NOMO-1 treated with dmso at 0.1 percent for 144 hours (cell line): ENCODE results near the gene DSCAM.

Experiments used
- DNase-seq: peaks from one replicate; lab custom pipeline; 2025; ENCODE audit not compliant: unreplicated experiment; lab: John Stamatoyannopoulos, UW

The DSCAM gene

DNA sequence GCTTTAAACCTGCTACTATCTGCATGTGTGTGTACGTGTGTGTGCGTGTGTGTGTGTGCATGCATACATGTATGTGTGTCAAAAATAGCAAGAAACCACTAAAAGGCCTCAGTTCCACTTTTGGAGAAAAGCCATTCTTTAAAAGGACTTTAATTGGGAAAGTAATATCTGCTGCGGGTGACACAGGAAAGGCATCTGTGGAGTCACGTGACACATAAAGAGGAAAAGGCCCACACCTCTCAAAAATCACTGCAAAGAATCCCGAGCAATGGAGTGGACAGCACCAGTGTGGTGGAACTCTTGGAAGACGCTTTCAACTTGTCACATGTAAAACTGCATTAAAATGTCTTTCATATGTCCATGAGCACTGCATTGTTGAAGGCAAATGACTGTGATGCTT, 63.6 kb downstream of the DSCAM start:
- no peak for DNase-seq

DNA sequence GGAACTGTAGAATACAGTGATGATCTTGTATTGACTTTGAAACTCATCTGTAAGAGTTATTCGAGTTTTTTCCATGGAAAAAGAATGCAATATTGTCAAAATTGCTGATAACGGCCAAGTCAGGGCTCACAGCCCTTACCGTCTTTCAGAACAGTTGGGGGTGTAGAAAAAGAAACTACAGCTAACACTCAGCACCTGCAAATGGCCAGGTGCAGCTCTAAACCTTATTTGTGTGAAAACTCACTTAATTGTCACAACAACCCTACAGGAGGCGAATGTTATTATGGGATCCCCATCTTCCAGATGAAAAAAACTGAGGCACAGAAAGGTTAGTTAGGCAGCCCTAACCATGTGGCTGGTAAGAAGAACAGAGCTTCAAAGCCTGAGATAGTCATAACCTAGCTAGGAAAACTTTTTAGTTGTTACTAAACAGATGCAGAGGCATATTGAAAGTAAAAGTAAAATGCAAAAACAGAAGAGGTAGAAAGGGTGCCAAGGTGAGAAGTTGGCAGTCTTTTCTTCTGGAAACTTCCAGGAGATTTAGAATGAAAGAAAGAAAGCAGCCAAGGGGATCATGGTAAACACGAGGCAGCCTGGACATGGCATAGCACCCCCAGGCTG, 76.4 kb downstream of the DSCAM start:
- no peak for DNase-seq

DNA sequence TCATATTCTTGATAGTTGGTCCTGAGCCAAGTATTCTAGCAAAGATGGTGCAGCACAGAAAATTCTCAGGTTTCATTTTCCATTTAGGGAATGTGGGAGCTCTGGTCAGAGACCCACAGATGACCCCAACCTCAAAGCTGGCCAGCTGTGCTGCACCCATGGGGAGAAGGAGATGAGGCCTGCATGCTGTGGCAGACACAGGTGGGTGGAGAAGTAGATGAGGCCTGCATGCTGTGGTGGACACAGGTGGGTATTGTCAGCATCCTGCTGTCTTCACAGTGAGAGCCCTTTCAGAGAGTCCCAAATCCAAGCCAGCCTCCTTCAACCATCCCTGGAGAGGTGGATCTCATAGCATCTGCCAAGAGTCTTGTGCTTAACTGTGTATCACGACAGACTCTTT, 77.7 kb downstream of the DSCAM start:
- DNase-seq = no peak

DNA sequence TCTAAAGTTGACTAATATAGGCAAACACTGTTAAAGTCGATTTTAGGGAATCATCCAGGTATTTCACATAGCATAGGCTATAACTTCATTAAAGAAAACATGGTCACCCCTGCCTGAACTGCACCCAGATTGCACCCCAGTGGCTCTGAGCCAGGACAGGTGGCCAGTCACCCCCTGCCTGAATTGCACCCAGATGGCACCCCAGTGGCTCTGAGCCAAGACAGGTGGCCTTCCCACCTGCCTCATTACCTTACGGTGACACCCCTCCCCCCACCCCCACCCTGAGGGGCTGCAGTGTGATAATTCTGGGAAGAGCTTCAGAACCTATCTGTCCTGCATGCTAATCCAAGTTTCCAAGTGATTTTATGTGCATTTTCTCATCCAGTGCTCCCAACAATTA, 78.9 kb downstream of the DSCAM start:
- no peak for DNase-seq

DNA sequence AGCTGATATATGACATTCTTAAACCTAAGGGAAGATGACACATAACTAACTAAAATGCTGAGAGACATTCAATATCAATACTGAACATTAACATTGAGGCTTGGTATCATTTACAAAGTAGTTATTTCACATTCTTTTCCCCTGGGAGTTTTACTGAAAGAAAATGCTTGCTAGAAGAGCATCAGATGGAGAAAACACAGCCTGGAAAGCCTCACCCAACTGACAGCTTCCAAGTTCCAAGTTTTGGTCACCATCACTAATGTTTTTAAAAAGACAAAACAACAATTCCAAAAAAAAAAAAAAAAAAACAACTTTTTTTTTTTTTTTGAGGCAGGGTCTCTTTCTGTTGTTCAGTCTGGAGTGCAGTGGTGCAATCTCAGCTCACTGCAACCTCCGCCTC, 80.6 kb downstream of the DSCAM start:
- DNase-seq = no peak

DNA sequence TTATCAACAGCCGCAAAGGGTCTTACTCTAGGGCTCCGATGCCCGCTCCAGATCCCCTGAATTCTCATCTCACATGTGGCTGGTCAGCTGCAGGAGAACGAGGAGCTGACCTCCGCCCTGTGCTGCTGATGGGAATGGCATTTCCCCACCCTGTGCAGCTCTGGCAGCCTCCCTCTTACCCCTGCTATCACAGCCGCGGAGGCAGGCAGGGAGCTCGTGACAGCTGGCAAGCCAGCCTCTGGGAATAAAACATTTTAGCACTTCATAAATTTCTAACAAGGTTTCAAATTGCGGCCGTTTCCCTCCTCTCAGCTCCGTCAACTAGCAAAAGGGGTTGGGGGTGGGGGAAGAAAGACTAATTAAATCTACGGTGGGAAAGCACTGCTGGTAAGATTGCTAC, 81.1 kb downstream of the DSCAM start:
- no peak for DNase-seq

DNA sequence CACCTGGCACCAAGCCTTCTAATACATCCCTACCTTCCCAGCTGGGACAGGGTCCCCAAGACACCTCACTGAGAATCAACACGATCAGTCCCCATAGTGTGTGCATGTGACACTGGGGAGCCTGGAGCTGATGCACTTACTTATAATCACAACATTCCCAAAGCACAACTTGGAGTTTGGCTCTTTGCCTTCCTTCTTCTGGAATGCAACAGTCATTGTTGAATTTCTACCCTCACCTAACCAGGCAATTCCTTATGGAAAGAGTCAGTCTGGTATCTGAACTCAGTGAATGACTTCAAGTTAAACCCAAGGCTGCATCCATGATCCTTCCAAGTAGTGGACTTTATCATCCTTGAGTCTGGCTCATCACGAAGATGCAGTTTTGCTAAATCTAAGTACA, 86.1 kb downstream of the DSCAM start:
- DNase-seq = no peak

DNA sequence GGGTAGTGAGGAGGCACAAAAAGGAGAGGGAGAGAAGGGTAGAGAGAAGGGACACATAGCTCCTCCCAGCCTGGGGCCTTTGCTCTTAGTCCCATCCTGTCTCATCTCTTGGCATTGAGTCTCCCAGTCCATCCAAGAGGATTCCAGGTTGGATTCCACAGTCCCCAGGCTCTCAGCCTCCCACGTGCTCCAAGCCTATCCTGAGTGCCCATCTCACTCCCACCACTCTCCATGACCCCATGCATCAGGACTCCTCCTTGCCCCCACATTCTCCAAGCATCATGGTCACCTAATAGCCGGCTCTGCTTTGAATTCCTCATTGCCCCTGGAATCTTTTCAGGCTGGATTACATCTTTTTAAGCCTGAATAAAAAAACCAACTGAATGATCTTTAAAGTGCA, 87.9 kb downstream of the DSCAM start:
- DNase-seq = no peak

DNA sequence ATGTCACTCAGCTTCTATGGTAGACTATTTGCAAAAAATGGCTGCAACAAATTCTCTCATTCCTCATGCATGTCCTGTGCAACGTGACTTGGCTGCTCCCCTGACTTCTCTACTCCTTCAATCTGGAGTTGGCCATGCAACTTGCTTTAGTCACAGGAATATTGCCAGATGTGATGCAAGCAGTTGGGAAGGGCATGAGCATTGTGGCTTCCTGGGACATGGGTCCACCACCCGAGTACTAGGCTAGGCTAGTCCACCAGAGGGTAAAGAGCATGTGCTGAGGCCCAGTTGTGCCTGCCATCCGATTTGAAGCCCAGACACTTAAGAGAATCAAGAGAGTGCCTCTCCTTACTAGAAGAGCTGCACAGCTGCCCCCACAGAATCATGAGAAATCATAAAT, 89.6 kb downstream of the DSCAM start:
- DNase-seq = no peak

DNA sequence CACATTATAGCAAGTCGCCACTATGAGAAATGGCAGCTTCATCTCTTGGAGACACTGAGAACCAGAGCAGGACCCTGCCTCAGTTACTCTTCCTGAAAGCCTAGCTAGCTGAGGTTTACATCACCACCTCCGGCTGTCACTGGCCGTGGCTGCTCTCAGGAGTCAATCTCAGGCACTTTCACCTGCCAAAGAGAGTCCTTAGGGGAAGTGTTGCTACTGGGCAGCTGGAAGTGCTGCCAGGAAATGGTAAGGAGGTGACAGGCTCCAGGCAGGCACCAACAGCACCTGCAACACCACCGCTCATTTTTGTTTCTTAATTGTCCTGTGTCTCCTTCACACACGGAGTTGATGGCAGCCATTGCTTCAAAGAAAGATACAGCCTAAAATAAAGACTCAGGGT, 92.5 kb downstream of the DSCAM start:
- DNase-seq = no peak

DNA sequence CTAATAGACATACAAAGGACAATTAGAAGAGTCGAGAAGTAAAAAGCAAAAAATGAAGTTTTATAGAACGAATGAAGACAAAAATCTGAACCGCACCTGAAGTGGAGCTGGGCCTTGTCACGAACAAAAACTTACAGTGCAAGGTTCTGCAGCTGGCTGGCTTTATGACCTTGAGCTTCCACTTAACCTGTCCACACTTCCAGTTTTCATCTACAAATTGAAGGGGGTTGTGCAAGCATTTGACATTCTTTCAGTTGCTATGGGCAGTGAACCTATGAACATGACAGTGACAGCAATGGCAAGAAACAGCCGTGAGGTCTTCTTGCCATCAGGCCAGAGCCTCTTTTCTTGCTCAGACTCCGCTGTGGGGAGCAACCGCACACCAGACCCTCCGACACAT, 93.2 kb downstream of the DSCAM start:
- DNase-seq = no peak

DNA sequence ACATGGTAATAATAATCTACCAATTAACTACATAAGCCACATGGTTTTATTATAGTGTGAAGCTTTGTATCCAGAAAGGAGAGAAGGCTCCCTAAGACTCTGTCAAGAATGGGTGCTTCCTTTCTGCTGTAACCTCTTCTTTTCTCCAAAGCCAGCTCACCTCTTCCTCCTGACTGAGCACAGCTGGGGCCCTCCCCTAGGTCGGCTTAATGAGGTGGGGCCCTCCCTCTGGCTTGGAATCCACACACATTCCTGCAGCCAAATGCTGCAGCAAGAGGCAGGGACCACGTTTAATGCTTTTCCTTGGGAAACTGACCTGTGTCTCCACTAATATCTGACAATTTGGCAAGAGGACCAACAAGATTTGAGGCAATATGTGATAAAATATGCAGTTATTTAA, 94.8 kb downstream of the DSCAM start:
- no peak for DNase-seq

DNA sequence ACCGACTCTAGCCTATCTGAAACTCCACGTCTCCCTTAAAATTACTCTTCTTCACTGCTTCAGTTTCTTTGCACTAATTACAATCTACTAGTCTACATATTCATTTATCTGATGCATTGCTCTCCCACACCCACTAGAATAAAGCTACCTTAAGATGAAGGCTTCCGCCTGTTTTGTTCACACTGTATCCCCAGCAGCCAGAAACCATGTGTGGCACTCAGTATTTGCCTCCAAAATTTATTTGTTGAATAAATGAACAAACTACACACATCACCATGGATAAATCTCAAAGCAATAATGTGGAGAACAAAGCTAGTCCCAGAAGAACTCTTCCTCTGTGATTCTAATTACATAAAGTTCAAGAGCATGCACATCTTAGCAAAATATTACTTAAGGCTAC, 95.7 kb downstream of the DSCAM start:
- no peak for DNase-seq

DNA sequence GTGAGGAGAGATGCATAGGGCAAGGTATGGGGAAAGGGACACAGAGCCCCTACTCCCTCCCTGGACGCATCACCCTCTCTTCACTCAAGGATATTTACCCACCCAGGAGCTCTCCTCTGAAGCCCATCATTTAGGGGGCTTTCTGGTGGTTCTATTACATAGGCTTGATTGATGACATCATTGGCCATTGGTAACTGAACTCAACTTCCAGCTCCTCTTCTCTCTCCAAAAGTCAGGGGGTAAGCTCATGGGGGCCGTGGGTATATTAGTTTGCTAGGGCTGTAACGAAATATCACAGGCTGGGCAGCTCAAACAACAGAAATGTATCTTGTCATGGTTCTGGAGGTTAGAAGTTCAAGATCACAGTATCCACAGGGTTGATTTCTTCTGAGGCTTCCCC, 110.8 kb downstream of the DSCAM start:
- DNase-seq = no peak

DNA sequence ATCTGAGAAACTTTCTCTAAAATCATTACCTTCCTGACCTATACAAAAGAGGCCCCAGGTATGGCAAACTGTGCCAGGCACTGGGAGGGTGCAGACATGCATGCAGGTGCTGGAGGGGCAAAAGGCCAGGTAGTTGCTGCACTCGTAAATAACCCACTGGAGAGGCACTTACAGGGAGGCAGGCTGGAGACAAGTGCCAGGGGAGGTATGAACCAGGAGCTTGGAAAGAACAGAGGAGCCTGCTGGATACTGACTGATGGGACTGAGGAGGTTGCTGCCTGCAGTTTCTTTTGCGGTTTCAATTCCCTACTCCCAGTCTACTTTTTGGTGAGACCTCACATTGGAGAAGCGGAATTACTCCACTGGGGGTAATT, 113.9 kb downstream of the DSCAM start:
- no peak for DNase-seq

DNA sequence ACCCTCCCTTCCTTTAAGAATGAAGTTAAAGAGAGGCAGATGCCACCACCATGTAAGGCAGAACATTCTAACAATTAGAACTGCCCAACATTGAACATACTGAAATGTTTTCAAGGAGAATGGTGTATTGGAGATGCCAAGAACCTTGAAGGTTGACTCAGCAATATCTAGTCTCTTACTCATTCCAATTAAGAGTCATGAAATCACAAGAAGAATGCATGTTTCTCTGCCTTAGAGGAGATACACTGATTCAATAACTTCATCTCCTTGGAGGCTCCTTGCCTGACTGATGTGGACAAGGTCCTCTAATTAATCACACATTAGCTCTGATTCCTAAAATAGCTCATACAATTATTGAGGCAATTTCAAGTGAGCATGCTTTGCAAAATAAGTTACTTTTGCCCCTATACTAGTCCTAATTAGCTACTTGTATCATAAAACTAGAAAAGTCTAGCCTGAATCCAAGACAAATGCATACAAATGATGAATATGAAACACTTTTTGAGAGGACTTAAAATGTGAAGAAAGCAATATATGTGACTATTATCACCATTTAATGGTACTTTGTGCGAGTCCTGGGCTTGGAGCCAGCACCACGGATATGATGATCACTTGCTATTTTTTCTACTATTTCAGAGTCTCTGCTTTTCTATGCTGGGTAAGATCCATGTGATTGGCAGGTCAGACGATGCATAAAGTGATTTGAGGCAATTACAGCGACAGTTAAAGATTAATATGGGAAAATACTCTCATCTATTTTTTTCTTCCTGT, 114.5 kb downstream of the DSCAM start:
- no peak for DNase-seq

DNA sequence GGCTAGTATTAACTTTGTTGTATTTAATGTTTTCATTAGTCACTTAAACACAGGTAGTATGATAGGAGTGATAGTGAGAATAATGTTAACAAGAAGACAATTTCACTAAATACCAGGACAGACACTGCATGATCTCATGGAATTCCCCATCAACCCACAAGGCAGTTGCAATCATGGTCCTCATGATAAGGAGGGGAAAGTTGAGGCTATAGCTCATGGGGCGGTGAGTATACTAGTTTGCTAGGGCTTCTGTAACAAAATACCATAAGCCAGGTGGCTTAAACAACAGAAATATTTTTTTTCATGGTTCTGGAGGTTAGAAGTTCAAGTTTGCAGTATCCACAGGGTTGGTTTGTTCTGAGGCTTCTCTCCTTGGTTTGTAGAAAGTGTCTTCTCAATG, 115.8 kb downstream of the DSCAM start:
- no peak for DNase-seq

DNA sequence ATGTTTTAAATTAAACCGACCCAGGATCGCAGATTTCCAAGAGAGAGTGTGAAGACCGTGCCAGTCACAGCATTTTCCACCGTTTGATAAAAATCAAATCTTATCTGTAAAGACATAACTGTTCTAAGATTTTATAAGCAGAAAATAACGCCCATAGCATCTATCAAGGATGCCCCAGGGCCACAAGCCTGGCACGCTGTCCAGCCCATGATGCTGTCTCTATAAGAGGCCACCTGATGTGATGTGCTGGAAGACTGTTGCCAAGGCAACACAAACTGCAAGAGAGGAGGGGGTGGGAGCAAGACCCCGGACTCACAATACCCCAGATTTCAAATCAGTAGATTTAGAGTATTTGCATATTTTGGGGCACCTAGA, 116.5 kb downstream of the DSCAM start:
- DNase-seq = no peak

DNA sequence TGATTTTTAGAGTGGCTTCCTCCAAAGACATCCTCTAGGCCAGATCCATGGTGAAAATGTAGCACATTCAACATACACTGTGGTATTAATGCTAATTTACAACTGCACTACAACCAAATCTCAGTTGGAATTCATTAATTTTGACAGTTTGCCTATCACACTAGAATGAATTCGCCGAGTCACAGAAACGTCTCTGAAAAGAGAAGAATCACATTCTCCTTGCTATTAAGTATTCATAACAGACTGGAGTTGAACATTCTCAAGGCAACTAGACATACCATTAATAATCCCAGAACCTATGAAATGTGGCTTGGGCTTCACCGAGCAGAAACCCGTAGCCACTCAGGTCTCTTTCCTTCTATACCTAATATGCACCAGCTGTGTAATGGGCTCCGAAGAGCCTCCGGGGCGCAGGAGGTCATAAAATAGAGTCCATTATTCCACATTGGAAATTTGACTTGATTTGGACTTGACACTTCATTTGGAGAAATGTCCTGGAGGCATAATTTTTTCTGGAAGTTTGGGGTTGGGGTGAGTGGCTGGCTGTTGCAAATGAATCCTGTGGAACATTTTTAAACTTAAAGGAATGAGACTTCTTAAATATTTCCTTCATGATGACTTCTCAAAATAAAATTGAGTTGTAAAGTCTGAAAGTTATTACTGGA, 117.1 kb downstream of the DSCAM start:
- DNase-seq = no peak

DNA sequence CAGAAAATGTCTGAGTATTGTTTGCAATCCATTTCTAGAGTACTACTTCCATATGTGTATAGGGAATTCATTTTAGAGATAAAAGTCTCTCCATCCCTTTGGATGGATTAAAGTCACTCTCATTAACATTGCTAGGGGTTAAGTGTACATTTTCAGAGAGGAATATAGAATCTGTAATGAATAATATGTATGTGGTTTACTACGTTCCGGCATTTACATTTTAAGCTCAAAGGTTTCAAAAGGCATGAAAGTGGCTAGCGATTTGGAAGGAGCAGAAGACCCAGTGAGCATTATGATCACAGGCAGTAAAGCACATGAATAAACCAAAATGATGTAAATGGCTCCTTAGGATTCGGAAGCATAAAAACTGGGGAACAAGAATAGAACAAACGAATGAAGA, 123.0 kb downstream of the DSCAM start:
- DNase-seq = no peak

DNA sequence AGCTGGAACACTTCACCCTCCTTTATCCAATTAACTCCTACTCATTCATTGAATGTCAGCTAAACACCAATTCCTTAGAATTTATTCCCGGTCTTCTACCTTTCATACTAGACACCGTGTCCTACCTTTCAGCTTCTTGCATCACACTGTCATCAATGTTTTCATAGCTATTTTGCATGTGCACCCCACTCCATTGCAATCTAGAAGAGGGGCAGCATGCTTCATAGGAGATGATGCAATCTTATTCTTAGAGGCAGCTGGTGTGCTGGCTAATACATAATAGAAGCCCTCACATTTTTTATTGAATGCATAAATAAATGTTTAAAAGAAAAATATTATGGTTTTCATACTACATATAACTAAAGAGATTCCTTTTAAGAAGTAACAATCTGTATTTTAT, 123.6 kb downstream of the DSCAM start:
- DNase-seq = no peak

DNA sequence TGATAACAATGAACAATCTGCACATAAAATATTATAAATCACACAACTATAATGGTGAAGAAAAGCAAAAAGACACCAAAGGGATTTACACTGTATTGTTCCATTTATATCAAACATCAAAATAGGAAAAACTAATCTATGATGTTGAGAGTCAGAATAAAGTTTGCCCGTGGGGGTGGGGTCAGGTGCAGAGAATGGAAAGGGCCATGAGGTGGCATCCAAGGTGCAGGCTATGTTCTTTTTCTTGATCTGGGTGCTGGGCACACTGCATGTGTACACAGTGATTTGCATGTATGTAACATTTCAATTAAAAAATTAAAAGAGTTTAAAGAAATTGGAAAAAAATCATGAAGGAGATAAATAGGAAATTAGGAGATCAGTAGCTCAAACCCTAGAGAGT, 127.3 kb downstream of the DSCAM start:
- DNase-seq = no peak

DNA sequence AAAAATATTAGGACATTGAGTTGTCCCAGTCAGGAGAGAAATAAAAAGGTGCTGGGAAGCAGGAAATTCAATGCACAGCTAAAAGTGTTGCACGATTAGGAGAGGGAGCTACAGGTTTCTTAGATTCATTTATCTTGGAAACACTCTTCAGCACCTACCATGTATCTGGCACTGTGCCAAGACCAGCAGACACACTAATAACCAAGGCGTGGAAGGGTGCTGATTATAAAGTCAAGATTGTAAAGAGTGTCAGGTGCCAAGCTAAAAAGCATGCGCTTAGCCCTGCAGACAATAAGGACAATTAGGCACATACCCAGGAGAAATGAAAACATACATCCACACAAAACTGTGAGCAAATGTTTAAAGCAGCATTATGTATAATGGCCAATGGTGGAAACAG, 129.9 kb downstream of the DSCAM start:
- DNase-seq = no peak
